ENCODE data around the gene GRAMD2B.
"Not testable (repeated sequence)": the region's sequence is repeated elsewhere in the genome, so short reads cannot be mapped to it uniquely, and the experiment has no call there.

The GRAMD2B gene

GRCh38 chr5:126452477-126452876 is 29.3 kb downstream of the GRAMD2B start:
- no peak for DNase-seq

- no peak for DNase-seq
Observed at GRCh38 chr5:126454081-126454480, 30.9 kb downstream of the GRAMD2B start.

- DNase-seq: no peak
Observed at GRCh38 chr5:126454535-126454934, 31.3 kb downstream of the GRAMD2B start.

- DNase-seq: no peak
Observed at GRCh38 chr5:126455264-126455663, 32.1 kb downstream of the GRAMD2B start.

GRCh38 chr5:126455728-126456127 is 32.5 kb downstream of the GRAMD2B start:
- no peak for DNase-seq

GRCh38 chr5:126456217-126456820 is 33.1 kb downstream of the GRAMD2B start:
- no peak for DNase-seq

- no peak for DNase-seq
Observed at GRCh38 chr5:126460459-126460858, 37.2 kb downstream of the GRAMD2B start.

- no peak for DNase-seq
Observed at GRCh38 chr5:126460977-126461376, 37.8 kb downstream of the GRAMD2B start.

- no peak for DNase-seq
Observed at GRCh38 chr5:126461838-126462237, 38.6 kb downstream of the GRAMD2B start.

GRCh38 chr5:126462239-126463014 is 39.2 kb downstream of the GRAMD2B start:
- no peak for DNase-seq

- no peak for DNase-seq
Observed at GRCh38 chr5:126464016-126464415, 40.8 kb downstream of the GRAMD2B start.

- no peak for DNase-seq
Observed at GRCh38 chr5:126464959-126465358, 41.8 kb downstream of the GRAMD2B start.

GRCh38 chr5:126468091-126468490 is 44.9 kb downstream of the GRAMD2B start:
- no peak for DNase-seq

GRCh38 chr5:126469536-126470316 is 46.5 kb downstream of the GRAMD2B start:
- no peak for DNase-seq

GRCh38 chr5:126470529-126470928 is 47.3 kb downstream of the GRAMD2B start:
- not testable (repeated sequence) for DNase-seq

GRCh38 chr5:126471247-126471646 is 48.0 kb downstream of the GRAMD2B start:
- no peak for DNase-seq

- DNase-seq: no peak
Observed at GRCh38 chr5:126471875-126472537, 48.8 kb downstream of the GRAMD2B start.

- DNase-seq: no peak
Observed at GRCh38 chr5:126472538-126472889, 49.3 kb downstream of the GRAMD2B start.

GRCh38 chr5:126477294-126478117 is 54.3 kb downstream of the GRAMD2B start:
- no peak for DNase-seq

GRCh38 chr5:126479810-126480209 is 56.6 kb downstream of the GRAMD2B start:
- no peak for DNase-seq

GRCh38 chr5:126480824-126481223 is 57.6 kb downstream of the GRAMD2B start:
- no peak for DNase-seq

GRCh38 chr5:126481243-126481642 is 58.0 kb downstream of the GRAMD2B start:
- DNase-seq: no peak
